Measurements from ENCODE around the gene BHLHE40.
"Not testable (repeated sequence)": the region's sequence is repeated elsewhere in the genome, so short reads cannot be mapped to it uniquely, and the experiment has no call there.

Gene BHLHE40

DNA sequence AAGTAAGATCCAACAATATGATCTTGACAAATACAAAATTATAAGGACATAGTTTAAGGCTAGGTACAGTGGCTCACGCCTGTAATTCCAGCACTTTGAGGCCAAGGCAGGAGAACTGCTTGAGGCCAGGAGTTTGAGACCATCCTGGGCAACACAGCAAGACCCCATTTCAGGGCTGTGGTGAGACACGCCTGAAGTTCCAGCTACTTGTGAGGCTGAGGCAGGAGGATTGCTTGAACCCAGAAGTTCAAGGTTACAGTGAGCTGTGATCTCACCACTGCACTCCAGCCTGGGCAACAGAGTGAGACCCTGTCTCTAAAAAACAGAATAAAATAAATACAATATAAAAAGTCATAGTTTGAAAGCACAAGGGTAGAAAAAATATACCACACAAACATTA lies 17.4 kb upstream of the BHLHE40 start:
- DNase-seq (ENCODE audit: low read depth in 3 of 3): not testable (repeated sequence)

DNA sequence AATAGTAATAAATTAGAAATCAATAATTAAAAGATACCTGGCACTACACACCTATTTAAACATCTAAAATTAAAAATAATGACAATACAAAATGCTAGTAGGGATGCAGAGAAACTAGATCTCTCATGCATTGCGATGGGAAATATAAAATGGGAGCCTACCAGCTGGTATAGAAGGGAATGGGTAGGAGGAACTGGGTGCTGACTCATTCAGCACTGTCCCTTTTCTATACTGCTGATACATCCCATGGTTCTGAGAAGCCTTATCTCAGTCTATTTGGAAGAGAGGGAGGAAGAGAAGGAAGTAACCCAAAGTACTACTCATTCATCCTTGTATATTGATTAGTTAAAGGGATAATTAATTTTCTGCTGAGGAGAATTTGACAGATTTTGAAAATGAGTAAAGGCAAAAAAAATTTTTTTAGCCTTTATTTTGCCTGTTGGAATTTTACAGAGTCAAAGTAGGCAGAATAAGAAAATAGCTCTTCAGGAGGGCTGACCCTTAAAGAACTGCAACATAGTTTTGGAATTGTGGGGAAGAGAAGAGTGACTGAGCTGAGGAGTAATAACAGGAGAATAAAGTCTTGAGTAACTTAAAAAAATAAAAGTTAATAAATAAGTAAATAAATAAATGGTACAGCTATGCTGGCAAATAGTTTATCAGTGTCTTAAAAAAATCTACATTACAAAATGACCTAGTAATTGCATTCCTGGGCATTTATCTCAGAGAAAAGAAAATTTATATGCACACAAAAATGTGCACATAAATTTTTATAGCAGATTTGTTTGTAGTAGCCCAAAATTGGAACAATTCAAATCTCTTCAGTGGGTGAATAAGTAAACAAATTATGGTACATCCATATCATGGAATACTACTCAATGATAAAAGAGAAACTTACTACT lies 15.3 kb upstream of the BHLHE40 start:
- no peak for DNase-seq (ENCODE audit: low read depth in 3 of 3)

DNA sequence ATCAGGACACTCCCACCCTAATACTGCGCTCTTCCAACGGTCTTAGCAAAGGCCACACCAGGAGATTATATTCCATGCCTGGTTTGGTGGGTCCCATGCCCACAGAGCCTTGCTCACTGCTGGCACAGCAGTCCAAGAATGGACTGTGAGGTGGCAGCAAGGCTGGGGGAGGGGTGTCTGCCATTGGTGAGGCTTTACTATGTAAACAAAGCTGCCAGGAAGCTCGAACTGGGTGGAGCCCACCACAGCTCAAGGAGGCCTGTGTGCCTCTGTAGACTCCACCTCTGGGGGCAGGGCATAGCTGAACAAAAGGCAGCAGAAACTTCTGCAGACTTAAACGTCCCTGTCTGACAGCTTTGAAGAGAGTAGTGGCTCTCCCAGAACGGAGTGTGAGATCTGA lies 13.2 kb upstream of the BHLHE40 start:
- DNase-seq (ENCODE audit: low read depth in 3 of 3): not testable (repeated sequence)

DNA sequence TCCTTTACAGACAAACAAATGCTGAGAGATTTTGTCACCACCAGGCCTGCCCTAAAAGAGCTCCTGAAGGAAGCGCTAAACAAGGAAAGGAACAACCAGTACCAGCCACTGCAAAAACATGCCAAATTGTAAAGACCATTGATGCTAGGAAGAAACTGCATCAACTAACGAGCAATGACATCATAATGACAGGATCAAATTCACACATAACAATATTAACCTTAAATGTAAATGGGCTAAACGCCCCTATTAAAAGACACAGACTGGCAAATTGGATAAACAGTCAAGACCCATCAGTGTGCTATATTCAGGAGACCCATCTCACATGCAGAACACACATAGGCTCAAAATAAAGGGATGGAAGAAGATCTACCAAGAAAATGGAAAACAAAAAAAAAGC lies 11.6 kb upstream of the BHLHE40 start:
- not testable (repeated sequence) for DNase-seq (ENCODE audit: low read depth in 3 of 3)

DNA sequence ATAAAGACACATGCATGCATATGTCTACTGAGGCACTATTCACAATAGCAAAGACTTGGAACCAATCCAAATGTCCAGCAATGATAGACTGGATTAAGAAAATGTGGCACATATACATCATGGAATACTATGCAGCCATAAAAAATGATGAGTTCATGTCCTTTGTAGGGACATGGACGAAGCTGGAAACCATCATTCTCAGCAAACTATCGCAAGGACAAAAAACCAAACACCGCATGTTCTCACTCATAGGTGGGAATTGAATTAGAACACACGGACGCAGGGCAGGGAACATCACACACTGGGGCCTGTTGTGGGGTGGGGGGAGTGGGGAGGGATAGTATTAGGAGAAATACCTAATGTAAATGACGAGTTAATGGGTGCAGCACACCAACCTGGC lies 7.8 kb upstream of the BHLHE40 start:
- not testable (repeated sequence) for DNase-seq (ENCODE audit: low read depth in 3 of 3)

DNA sequence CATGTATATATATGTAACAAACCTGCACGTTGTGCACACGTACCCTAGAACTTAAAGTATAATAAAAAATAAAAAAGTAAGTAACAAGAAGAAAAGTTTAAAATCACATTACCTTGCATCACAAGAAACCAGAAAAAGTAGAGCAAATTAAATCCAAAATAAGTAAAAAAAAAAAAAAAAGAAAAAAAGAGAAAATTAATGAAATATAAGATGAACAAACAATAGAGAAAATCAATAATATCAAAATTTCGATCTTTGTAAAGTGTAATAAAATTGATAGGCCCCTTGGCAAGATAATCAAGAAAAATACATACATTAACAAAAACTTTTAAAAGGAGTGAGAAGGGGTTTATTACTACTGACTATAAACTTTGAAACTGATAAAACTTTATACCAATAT lies 7.4 kb upstream of the BHLHE40 start:
- DNase-seq (ENCODE audit: low read depth in 3 of 3): no peak

DNA sequence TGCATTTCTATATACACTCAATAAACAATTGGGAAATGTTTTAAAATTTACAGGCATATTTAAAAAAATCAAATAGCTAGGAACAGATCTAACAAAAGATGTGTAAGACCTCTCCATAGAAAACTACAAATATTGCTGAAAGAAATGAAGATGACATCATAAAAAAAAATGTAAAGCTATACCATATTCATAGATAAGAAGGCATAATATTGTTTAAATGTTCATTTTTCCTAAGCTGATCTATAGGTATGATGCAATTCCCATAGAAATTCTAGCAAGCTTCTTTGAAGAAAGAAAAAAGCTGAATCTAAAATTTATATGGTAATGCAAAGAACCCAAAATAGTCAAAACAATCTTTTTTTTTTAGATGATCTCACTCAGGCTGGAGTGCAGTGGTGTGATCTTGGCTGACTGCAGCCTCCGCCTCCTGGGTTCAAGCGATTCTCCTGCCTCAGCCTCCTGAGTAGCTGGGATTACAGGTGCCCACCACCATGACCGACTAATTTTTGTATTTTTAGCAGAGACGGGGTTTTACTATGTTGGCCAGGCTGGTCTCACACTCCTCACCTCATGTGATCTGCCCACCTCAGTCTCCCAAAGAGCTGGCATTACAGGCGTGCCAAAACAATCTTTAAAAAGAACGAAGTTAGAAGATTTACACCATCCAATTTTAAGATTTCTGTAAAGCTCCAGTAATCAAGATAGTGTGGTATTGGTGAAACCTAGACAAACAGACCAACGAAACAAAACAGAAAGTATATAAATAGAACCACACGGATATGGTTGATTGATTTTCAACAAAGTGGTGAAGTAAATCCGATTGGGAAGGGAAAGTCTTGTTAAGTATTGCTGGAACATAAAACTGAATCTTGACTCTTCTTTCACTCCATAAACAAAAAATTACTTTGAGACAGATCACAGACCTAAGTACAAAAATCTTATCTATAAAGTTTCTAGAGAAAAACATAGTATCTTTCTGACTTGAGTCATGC lies 6.3 kb upstream of the BHLHE40 start:
- DNase-seq (ENCODE audit: low read depth in 3 of 3): no peak

DNA sequence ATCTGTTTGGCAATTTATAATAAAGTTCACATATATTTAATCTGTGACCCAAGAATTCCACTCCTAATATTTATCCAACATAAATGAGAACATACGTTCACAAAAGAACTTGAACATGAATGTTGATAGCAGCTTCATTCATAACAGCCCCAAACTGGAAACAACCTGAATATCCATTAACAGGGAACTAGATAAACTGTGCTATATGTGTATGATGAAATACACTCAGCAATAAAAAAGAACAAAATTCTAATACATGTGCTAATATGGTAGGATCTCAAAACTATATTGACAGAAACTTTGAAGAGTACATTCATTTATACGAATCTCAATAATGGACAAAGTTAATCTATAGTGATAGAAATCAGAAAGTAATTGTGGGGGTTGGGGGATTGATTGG lies 5.1 kb upstream of the BHLHE40 start:
- DNase-seq (ENCODE audit: low read depth in 3 of 3): no peak

DNA sequence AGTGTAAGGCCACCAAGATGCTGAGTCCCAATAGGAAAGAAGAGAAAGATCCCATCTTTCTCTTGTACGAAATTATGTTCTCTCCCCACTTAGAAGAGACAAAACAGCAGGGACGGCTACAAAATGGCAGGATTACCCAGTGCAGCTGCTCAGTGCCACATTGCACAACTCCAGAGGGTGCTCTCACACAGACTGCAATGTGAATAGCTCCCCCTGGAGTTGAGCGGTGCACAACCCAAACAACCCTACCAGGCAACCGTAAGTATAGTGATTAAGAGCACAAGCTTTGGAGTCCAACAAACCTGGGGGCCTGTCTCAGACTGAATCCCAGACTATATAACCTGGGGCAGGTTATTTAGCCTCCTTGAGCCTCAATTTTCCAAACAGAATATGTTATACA lies 3.1 kb upstream of the BHLHE40 start:
- peak in 2 of 3 donors; percentile 46 to 51 for DNase-seq (ENCODE audit: low read depth in 3 of 3)

DNA sequence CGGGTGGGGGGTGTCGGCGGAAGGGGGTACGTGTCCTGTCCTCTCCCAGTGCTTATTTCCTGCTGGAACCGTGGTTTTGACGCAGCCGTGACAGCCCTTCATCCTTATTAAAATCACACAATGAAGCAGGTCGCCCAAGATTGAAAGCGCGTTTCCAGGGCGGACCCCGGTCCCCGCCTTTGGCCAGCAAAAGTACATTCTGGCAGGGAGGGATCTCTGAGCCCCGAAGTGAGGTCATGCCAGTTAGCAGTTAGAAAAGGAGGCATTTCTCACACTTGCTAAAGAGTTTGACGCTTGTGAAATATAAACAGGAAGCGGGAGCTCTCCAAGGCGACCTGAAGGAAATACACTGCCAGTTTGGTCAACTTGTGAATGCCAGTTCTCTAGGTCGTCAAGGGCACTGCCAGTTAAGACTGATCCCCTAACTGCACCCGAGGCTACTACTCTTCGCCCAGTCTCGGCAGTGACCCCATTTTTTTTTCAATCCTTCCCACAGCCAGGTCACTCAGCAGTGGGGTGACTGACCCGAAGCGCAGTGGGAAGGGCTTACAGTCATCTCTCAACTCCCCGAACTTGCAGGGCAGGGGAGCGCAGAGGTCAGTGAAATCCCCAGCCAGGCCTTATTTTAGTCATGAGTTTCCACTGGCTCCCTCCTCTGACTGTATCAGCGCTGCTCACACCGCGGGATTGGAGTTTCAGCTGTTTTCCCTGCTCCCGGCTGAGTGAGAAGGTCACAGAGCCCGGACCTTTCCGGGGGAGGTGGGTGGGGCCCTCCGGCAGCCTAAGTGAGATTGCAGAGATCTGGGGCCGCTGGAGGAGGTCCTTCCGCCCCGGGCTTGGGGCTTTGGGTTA lies 2.0 kb upstream of the BHLHE40 start:
- DNase-seq (ENCODE audit: low read depth in 3 of 3): peak; percentile 60 to 70 (median 66)

DNA sequence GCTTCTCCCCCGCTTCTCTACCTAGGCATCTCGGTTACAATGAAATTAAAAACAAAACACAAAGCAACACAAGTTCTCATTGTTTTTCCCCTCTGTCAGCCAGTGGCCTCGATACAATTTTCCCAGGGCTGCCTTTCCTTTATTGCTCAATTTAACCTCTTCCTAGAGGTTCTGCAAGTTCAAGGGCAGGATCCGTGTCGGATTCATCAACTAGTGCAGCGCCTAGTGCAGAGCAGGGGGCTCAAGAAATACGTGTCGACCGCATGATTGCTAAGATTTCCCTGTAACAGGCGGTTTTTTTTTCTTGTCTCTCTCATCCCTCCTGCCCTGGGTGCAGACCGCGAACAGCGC lies 1.4 kb upstream of the BHLHE40 start:
- peak in 1 of 3 donors; percentile 25 for DNase-seq (ENCODE audit: low read depth in 3 of 3)

DNA sequence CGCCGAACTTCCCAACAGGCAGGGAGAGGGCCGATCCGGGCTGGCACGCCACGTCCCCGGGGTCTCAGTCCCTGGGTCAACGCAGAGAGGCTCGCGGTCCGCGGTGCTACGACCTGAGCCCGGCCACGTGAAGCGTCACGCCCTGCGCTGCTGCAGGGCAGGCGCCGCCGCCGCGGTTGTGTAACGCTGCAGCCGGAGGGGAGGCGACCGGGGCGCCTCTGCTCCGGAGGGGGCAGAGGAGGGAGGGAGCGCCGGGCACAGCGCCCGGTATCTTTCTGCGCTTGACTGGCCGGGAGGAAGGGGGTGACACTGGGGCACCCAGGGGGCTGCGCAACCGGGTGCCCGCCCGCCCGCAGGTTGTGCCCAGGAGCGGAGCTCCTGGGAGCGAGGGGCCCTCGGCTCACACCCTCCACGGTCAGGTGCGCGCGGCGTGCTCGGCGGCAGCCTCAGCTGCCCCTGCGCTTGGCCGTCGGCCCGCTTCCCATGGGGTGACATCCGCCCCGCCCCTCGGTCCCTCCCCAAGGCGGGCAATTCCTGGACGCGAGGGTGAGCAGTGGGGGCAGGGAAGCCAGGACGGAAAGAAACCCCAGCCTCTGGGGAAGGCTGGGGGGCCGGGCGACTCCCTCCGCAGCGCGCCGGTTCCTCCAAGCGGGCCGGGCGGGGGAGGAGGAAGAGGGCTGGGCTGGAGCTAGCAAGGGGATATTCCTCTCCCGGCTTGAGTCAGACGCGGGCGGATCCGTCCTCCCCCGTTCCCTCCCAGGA lies 852 bp upstream of the BHLHE40 start:
- DNase-seq (ENCODE audit: low read depth in 3 of 3): peak; percentile 90 to 93 (median 91)

DNA sequence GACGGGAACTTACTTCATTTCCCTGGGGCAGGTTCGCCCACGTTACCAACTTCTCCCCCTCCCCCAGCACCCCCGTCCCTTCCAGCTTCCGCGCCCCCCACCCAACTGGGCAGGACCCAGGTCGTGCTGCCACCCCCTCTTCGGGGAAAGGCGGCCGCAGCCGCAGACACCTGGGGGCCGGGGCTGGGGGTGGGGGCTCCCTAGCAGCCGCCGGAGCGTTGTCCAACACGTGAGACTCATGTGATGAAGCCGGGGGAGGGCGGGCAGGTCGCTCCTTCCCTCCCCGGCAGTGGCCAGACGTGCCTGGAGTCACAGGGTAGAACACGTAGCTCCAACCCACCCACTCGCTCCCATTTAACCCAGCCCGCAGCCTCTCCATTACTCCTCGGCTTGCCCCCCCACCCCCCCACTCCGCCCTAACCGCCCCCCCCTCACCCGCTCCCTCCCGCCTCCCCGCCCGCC lies 240 bp upstream of the BHLHE40 start:
- peak; percentile 87 to 97 (median 95) for DNase-seq (ENCODE audit: low read depth in 3 of 3)

DNA sequence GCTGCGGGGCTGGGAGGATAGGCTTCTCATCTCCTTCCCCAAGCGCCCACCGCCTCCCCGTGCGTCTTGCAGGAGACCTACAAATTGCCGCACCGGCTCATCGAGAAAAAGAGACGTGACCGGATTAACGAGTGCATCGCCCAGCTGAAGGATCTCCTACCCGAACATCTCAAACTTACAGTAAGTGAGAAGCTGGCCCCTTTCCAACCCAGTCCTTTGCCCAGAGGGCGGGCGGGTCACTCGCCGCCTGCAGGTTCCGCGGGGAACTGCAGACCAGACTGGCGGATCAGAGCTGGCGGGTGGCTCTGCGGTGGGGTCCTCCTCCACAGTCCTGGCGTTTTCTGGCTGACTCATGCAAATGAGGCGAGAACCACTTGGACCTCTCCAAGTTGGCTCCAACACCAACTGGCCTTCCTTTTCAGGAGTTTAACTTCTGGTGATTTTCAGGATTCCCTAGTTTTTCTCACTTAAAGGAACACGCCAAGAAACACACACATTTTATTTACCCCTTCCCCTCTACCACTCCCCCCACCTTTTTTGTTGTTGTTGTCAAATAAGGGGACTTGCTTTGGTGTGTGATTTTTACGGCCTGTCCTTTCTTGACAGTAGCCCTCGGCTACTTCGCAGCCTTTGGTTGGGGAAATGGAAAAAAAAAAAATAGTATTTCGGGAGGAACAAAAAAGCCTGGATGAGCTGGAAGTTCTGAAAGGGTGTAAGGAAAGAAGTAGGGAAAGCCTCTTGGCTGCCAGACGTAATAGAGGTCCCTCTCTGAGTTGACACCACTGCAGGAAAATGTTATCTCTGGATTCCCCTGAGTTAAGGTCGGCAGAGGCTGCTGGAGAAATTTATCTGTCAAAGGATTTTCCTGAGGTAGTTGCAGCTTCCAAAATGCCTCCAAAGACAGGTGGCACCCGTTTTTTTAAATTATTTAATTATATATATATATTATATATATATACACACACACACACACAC lies 1.3 kb downstream of the BHLHE40 start:
- DNase-seq (ENCODE audit: low read depth in 3 of 3): peak; percentile 87 to 90 (median 90)

DNA sequence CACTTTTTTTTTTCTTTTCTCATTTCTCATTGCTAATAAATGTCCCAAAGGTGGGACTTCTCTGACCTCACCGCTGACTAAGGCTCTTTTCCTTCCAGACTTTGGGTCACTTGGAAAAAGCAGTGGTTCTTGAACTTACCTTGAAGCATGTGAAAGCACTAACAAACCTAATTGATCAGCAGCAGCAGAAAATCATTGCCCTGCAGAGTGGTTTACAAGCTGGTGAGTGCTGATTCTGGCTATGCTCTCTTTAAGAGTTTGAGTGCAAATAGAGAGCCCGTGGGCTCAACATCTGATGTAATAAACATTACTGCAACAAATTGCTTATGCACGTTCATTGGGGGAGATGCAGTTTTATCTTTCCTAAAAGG lies 2.0 kb downstream of the BHLHE40 start:
- DNase-seq (ENCODE audit: low read depth in 3 of 3): no peak

DNA sequence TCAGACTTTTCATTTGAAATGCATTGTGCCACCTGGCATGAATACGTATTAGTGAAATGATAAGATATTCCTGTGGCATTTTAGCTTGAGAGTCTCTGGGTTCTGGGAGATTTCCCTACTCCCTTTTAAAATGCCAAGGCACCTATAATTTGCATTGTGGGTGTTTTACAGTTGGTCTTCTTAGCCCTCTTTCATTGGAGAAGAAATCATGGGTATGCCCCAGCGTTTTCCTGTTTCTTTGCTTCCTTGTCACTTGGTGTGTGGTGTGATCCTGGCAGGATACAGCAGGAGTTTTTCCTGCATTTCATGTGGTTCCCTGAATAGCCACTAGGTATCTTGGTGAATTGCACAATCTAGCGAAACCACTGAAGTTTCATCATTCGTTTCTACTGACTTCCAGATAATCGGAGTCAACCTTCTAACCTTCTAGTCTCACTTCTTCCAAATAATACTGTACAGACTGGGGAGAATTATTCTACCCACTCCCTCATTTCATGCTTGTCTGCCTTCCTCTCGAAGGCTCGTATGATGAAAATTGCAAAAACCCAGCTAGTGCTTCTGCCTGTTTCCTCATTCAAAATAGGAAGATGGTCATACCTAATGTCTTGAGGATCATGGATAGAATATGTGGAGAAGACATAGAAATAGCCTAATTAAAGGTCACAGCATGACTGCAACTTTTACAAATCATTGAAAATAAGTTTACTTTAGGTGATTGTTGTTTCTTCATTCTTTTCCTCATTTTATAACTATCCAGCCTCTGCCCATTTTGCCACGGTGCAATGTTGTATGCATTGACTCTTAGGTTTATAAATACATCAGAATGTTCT lies 2.6 kb downstream of the BHLHE40 start:
- DNase-seq (ENCODE audit: low read depth in 3 of 3): no peak

DNA sequence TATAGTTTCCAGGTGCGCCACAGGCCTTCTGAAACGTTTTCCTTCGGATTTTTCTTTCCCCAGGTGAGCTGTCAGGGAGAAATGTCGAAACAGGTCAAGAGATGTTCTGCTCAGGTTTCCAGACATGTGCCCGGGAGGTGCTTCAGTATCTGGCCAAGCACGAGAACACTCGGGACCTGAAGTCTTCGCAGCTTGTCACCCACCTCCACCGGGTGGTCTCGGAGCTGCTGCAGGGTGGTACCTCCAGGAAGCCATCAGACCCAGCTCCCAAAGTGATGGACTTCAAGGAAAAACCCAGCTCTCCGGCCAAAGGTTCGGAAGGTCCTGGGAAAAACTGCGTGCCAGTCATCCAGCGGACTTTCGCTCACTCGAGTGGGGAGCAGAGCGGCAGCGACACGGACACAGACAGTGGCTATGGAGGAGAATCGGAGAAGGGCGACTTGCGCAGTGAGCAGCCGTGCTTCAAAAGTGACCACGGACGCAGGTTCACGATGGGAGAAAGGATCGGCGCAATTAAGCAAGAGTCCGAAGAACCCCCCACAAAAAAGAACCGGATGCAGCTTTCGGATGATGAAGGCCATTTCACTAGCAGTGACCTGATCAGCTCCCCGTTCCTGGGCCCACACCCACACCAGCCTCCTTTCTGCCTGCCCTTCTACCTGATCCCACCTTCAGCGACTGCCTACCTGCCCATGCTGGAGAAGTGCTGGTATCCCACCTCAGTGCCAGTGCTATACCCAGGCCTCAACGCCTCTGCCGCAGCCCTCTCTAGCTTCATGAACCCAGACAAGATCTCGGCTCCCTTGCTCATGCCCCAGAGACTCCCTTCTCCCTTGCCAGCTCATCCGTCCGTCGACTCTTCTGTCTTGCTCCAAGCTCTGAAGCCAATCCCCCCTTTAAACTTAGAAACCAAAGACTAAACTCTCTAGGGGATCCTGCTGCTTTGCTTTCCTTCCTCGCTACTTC lies 3.8 kb downstream of the BHLHE40 start:
- DNase-seq (ENCODE audit: low read depth in 3 of 3): no peak
